Gastroesophageal sphincter (tissue), 4 donors: ENCODE results near the gene GSDMA. TPM values are rescaled to one million over a fixed set of nuclear protein-coding genes. Genes with fewer than 3 reads are reported as not detected.

Experiments used
- ATAC-seq: fragments of 150-250 bp; one replicate; pipeline ENCODE4 v1.9.1; 2016; ENCODE audit warnings: mild to moderate bottlenecking, moderate library complexity
- H3K27ac ChIP-seq, 4 donors: fragments of 200-600 bp; sonication (generic) in 3 of 4; 1 replicate in 3 of 4; 2 replicates in 1 of 4; pipeline ENCODE4 v1.5.1; 2016 to 2019
- H3K27me3 ChIP-seq: fragments of 200-600 bp; sonication (generic); one replicate; pipeline ENCODE4 v1.5.1; 2019
- H3K36me3 ChIP-seq, 2 donors: fragments of 200-600 bp; sonication (generic); one replicate each; pipeline ENCODE4 v1.5.1; 2019; ENCODE audit warnings: control low read depth in 1 of 2
- H3K4me1 ChIP-seq, 3 donors: fragments of 200-600 bp; sonication (generic); 1 replicate in 2 of 3; 2 replicates in 1 of 3; pipeline ENCODE4 v1.5.1; 2016 to 2019; ENCODE audit warnings: control low read depth in 2 of 3
- H3K4me3 ChIP-seq, 2 donors: fragments of 200-600 bp; sonication (generic); one replicate each; pipeline ENCODE4 v1.5.1; 2019; ENCODE audit warnings: mild to moderate bottlenecking in 1 of 2, moderate library complexity in 1 of 2
- H3K9me3 ChIP-seq, 3 donors: fragments of 200-600 bp; sonication (generic); one replicate each; pipeline ENCODE4 v1.5.1; 2017 to 2019; ENCODE audit warnings: control low read depth in 2 of 3
- EP300 ChIP-seq: sonication (generic); formaldehyde crosslinking; IDR thresholded peaks from one replicate; pipeline ENCODE4 v1.6.1; 2017; ENCODE audit warnings: antibody characterized with exemption, mild to moderate bottlenecking
- POLR2A ChIP-seq, 2 donors: fragments of 450-650 bp; IDR thresholded peaks; one replicate each; pipeline ENCODE4 v1.6.1; 2017; ENCODE audit warnings: antibody characterized with exemption in 2 of 2, mild to moderate bottlenecking in 2 of 2, moderate library complexity in 1 of 2
- POLR2AphosphoS5 ChIP-seq: sonication (generic); formaldehyde crosslinking; IDR thresholded peaks from one replicate; pipeline ENCODE4 v1.6.1; 2017; ENCODE audit warnings: antibody characterized with exemption
- WGBS, 2 donors: methylation state at CpG; one replicate each; pipeline ENCODE4 v1.1.5; 2018; ENCODE audit warnings: low coverage in 1 of 2; 5-methylcytosine and 5-hydroxymethylcytosine counted together
- total RNA-seq, 4 donors: library from RNA; depleted of rRNA; stranded (reverse); fragments of >200 nt; gene quantifications; one replicate each; pipeline ENCODE4 v1.1.0, GENCODE V29; 2016
- TF ChIP-seq, protein P1 (sequence below), 4 experiments: fragments of 200-600 bp in 2 of 4; fragments of 450-650 bp in 2 of 4; sonication (generic) in 1 of 4; IDR thresholded peaks; one replicate each; pipeline ENCODE4 v1.5.1; 2017 to 2019; ENCODE audit warnings: antibody characterized with exemption in 4 of 4, mild to moderate bottlenecking in 2 of 4, moderate library complexity in 2 of 4

GSDMA gene
- total RNA-seq, 4 donors from 2014 or later = 0.35 to 1.6 (median 0.54) TPM; not detected in 1

DNA sequence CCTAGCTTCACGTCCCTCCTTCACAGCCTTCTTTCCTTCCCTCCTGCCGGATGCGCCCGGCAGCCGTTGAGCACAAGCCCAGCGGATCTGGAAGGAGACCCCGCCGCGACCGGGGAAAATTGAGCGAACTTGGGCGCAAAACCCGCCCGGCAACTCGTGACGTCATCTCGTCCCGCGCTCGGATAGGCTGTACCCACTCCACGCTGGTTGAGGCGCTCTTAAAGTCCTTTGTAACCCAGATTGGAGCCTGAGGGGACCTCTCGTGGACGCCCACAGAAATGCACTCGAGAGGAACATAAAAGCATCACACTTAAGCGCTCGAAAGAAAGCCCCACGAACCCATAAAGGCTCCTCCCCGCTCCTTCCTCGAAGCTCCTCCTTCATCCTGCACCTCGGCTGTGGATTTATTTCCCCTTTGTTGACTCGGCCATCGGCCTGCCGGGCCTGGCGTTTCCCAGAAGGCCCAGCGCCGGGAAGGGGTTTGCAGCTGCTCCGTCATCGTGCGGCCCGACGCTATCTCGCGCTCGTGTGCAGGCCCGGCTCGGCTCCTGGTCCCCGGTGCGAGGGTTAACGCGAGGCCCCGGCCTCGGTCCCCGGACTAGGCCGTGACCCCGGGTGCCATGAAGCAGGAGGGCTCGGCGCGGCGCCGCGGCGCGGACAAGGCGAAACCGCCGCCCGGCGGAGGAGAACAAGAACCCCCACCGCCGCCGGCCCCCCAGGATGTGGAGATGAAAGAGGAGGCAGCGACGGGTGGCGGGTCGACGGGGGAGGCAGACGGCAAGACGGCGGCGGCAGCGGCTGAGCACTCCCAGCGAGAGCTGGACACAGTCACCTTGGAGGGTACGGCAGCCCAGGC, 17.8 kb downstream of the GSDMA start, which contains the start of gene PSMD3:
TSS of gene PSMD3 (plus strand) at position 457 of the 856 bp plus-strand sequence. CDS start at position 621, 164 bp downstream.
- TF ChIP-seq EP300 (no peak), POLR2A (IDR thresholded peaks at IDR 0.05) (peak; percentile 87), POLR2AphosphoS5 (peak; percentile 97)
- TF ChIP-seq, protein P1, sequence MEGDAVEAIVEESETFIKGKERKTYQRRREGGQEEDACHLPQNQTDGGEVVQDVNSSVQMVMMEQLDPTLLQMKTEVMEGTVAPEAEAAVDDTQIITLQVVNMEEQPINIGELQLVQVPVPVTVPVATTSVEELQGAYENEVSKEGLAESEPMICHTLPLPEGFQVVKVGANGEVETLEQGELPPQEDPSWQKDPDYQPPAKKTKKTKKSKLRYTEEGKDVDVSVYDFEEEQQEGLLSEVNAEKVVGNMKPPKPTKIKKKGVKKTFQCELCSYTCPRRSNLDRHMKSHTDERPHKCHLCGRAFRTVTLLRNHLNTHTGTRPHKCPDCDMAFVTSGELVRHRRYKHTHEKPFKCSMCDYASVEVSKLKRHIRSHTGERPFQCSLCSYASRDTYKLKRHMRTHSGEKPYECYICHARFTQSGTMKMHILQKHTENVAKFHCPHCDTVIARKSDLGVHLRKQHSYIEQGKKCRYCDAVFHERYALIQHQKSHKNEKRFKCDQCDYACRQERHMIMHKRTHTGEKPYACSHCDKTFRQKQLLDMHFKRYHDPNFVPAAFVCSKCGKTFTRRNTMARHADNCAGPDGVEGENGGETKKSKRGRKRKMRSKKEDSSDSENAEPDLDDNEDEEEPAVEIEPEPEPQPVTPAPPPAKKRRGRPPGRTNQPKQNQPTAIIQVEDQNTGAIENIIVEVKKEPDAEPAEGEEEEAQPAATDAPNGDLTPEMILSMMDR (IDR thresholded peaks at IDR 0.05) = peak; percentile 46 to 94 (median 88)
- ATAC-seq = peak; percentile 99
- WGBS, 2 donors = 0% methylated on average over 1 to 8 of the region's 84 CpGs
- no peaks in the 10 kb centered on the region for H3K9me3 ChIP-seq
- peaks cover 0 to 21% of the 10 kb centered on the region in 2 donors for H3K36me3 ChIP-seq
- H3K27me3 ChIP-seq = peaks cover 18% of the 10 kb centered on the region
- H3K27ac ChIP-seq = peak within 1 kb of the TSS; percentile 89 to 98 (median 94)
- peaks cover 0 to 38% (median 17%) of the 10 kb centered on the region in 3 donors for H3K4me1 ChIP-seq
- peak within 1 kb of the TSS; percentile 67 to 97 for H3K4me3 ChIP-seq

DNA sequence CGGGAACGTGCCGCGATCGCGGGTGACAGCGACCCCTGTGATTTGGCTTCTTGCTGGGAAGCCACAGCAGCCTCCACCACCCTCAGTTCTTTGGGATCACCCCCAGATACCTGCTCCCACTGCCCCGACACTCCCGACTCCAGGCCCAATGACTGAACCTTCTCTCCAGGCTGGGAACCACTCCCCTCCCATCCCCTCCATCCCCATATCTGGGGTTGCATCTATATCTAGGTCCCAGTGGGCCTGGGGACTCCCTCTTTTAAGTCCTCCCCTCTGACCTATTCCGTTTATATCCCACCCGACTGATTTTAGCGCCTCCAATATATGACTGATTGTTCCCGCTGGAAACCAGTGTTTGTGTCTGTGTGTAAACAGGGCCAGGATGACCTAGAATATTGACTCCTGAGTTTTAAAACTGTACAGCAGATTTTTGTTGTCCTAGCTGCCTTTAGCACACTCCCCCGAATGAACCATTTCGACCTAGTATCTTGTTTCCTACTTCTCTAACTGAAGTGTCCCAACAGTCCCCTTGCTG, 18.5 kb downstream of the GSDMA start:
- Histone ChIP-seq H3K4me1 (peaks cover 0 to 38% (median 17%) of the 10 kb centered on the region in 3 donors), H3K27ac (peak overlapping the region; percentile 89 to 98 (median 94)), H3K4me3 (peak overlapping the region; percentile 67 to 97), H3K36me3 (peaks cover 0 to 28% of the 10 kb centered on the region in 2 donors), H3K9me3 (no peaks in the 10 kb centered on the region), H3K27me3 (peaks cover 14% of the 10 kb centered on the region)
- WGBS, 2 donors = 0 to 2% methylated on average over 6 to 9 of the region's 15 CpGs
- TF ChIP-seq EP300 (no peak), POLR2AphosphoS5 (no peak), POLR2A (IDR thresholded peaks at IDR 0.05) (no peak)
- TF ChIP-seq, protein P1 (IDR thresholded peaks at IDR 0.05) = no peak
- ATAC-seq = no peak

DNA sequence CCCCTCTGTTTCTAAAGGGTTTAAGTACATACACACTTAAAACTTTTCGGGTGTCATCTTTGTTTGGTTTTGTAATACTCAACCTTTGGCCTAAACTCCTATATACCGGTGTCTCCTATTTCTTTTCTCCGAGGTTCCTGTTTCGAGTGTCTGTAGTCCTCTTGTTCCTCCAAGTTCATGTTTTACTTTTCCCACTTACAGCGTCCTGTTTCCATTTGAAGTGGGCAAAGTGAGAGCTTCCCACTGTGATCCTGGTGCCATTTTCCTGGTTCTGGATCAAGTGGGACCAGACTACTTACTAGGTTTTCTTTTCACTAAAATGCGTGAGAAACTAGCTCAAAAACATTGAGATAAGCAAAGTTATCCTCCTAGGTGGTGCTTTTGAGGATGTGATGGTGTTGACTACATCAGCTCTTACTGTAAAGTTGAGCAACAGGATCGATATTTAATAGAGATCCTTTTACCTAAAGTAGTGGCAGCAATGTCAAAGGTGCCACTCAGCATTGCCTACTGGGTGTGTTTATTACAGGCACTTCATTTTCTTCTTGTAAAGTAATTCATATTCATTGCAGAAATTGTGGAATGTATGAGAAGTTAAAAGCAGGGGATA, 19.1 kb downstream of the GSDMA start:
- no peak for TF ChIP-seq POLR2AphosphoS5
- TF ChIP-seq POLR2A (IDR thresholded peaks at IDR 0.05) = no peak
- TF ChIP-seq, protein P1 (IDR thresholded peaks at IDR 0.05) = no peak
- TF ChIP-seq EP300 = no peak

DNA sequence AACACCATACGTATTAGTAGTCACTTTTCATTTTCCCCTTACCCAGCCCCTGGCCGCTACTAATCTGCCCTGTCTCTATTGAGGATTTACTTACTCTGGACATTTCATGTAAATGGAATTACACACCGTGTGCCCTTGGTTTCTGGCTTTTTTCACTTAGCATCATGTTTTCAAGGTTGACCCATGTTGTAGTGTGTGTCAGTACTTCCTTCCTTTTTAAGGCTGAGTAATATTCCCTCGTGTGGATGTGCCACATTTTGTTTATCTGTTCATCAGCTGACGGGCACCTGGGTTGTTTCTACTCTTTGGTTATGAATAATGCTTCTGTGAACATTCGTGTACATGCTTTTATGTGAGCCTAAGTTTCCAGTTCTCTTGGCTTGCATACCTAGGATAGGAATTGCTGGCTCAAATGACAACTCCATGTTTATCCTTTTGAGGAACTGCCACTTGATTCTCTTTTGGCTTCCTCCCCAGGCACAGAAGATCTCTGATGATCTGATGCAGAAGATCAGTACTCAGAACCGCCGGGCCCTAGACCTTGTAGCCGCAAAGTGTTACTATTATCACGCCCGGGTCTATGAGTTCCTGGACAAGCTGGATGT, 25.5 kb downstream of the GSDMA start:
- no peak for TF ChIP-seq EP300
- no peak for TF ChIP-seq POLR2A (IDR thresholded peaks at IDR 0.05)
- TF ChIP-seq POLR2AphosphoS5 = no peak
- TF ChIP-seq, protein P1 (IDR thresholded peaks at IDR 0.05) = no peak
- Histone ChIP-seq H3K27ac (no peak overlapping the region), H3K36me3 (peaks cover 9 to 98% of the 10 kb centered on the region in 2 donors), H3K4me1 (peaks cover 0 to 10% (median 0%) of the 10 kb centered on the region in 3 donors), H3K27me3 (no peaks in the 10 kb centered on the region), H3K9me3 (no peaks in the 10 kb centered on the region), H3K4me3 (no peak overlapping the region)
- no peak for ATAC-seq
- 76 to 100% methylated on average over 2 to 6 of the region's 11 CpGs for WGBS, 2 donors

More for the DNA sequence above, 19.1 kb downstream of the GSDMA start:
- ATAC-seq = no peak
- no peaks in the 10 kb centered on the region for H3K9me3 ChIP-seq
- H3K27ac ChIP-seq = peak overlapping the region in 3 of 4 donors; percentile 90 to 98 (median 97)
- H3K4me1 ChIP-seq = peaks cover 0 to 38% (median 17%) of the 10 kb centered on the region in 3 donors
- H3K27me3 ChIP-seq = peaks cover 8% of the 10 kb centered on the region
- WGBS, 2 donors = 25 to 31% methylated on average over 6 to 7 of the region's 7 CpGs
- peaks cover 2 to 34% of the 10 kb centered on the region in 2 donors for H3K36me3 ChIP-seq
- peak overlapping the region; percentile 67 to 97 for H3K4me3 ChIP-seq
